Loucy (cell line): ENCODE results near the gene APOBEC3F.

ENCODE experiments used
- CTCF ChIP-seq: fragments of 200-600 bp; sonication (generic); conservative IDR thresholded peaks from 2 replicates; pipeline ENCODE4 v1.5.1; 2014; ENCODE audit warnings: mild to moderate bottlenecking, antibody characterized with exemption, low read length
- EZH2phosphoT487 ChIP-seq: fragments of 200-600 bp; IDR thresholded peaks from 2 replicates; pipeline ENCODE4 v1.6.1; 2018; ENCODE audit warnings: antibody characterized with exemption, mild to moderate bottlenecking, moderate library complexity, borderline replicate concordance

- TF ChIP-seq CTCF (no peak), EZH2phosphoT487 (no peak)
Measured at GRCh38 chr22:39028281-39028680, 12.4 kb upstream of the APOBEC3F start.
